Adrenal gland (tissue), 5 donors: ENCODE results near the gene CEP164.

ENCODE experiments used
- CTCF ChIP-seq, 6 experiments: fragments of 450-650 bp in 4 of 6; fragments of 200-600 bp in 2 of 6; sonication (generic) in 1 of 6; IDR thresholded peaks; 1 replicate in 5 of 6; 2 replicates in 1 of 6; pipeline versions ENCODE4 v1.5.1 to v1.8.0; 2016 to 2021; ENCODE audit warnings: antibody characterized with exemption in 6 of 6, mild to moderate bottlenecking in 2 of 6, moderate library complexity in 1 of 6
- POLR2A ChIP-seq, 2 donors: fragments of 450-650 bp; IDR thresholded peaks; one replicate each; pipeline ENCODE4 v1.6.1; 2017; ENCODE audit warnings: antibody characterized with exemption in 2 of 2, mild to moderate bottlenecking in 2 of 2, moderate library complexity in 1 of 2
- donor health status: DM: no; HTN: no; CAD: no.

GRCh38 chr11:117345039-117345438 is 17.4 kb downstream of the CEP164 start:
- TF ChIP-seq CTCF (IDR thresholded peaks at IDR 0.05), result no peak
- no peak for TF ChIP-seq POLR2A (IDR thresholded peaks at IDR 0.05)
